ENCODE measurements around the gene SEPTIN2. TPM values are rescaled to one million over a fixed set of nuclear protein-coding genes. Genes with fewer than 3 reads are reported as not detected.
A peak's percentile ranks its signal among the peaks of the same experiment; 100 is the strongest.

The SEPTIN2 gene
- total RNA-seq, 1 experiment from 2014 or later = 271 TPM

DNA sequence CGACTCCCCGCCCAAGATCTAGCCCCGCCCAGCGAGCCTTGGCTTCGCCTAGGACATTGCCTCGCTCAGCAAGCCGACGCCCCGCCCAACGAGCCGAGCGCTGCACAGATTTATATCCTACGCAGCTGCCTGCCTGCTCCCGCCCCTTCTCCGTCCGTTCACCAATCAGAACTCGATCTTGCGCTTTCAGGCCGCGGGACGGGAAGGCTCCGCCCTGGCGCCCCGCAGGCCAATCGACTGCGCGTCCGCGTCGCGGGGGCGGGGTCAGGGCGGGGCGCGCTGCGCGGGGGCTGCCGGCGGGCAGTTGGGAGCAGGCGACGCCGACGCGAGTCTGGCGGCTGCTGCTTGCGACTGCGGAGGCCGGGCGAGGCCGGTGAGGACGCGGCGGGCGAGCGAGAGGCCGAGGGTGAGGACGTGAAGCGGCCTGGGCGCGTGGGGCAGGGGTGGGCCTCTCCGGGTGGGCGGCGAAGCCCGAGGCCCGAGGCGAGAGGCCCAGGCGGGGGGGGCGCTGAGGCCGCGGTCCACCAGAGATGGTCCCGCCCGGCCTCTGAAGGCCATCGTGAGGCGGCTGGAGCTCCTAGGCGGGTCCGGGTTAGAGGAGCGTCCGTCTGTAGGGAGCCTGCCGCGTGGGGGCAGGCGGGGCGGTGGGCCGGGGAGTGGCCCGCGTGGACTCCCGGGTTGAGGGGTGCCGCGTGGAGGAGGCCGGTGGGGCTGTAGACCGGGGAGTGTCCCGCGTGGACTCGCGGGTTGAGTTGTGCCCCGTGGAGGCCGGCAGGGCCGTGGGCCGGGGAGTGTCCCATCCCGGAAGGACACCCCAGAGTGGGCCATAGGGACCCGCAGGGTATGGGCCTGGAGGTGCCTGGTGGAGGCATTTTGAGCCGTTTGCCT lies 40.5 kb downstream of the SEPTIN2 start, which contains the start of gene FARP2:
TSS of gene FARP2 (plus strand) at position 303 of the 888 bp plus-strand sequence. CDS start 16,823 bp downstream, outside the sequence.
- H3K27me3 Mint-ChIP-seq (ENCODE audit: insufficient read depth, unreplicated experiment) = no peaks in the 10 kb centered on the region
- peak within 1 kb of the TSS; percentile 73 for H3K4me3 Mint-ChIP-seq (ENCODE audit: unreplicated experiment)
- peak; percentile 95 for DNase-seq (ENCODE audit: unreplicated experiment)
- POLR2A ChIA-PET = interaction anchor here (0.6 to 1.1 kb wide), 5 partner anchors 25 to 207 kb away, joined by 3 to 5 read pairs (median 4); partner anchors contain the start of gene PASK
- peak within 1 kb of the TSS; percentile 78 for H3K27ac Mint-ChIP-seq (ENCODE audit: low read depth, unreplicated experiment)
- no peaks in the 10 kb centered on the region for H3K9me3 Mint-ChIP-seq (ENCODE audit: unreplicated experiment)
- H3K4me1 Mint-ChIP-seq (ENCODE audit: insufficient read depth, unreplicated experiment) = peaks cover 34% of the 10 kb centered on the region
- TF ChIP-seq CTCF (IDR thresholded peaks at IDR 0.05; ENCODE audit: unreplicated experiment) = no peak
- intact Hi-C loops (cut with micrococcal nuclease) = loop anchor here (10.0 kb wide), 1 partner anchor 279 kb away; the partner anchor contains the start of genes ATG4B and THAP4
- BruUV-seq (replicated peaks) = no TSS peak
- peaks cover 34% of the 10 kb centered on the region for H3K36me3 Mint-ChIP-seq (ENCODE audit: insufficient read depth, unreplicated experiment)
- CTCF ChIA-PET = interaction anchor here (0.7 kb wide), 1 partner anchor 503 kb away, joined by 4 read pairs; no protein-coding TSS in a partner anchor

DNA sequence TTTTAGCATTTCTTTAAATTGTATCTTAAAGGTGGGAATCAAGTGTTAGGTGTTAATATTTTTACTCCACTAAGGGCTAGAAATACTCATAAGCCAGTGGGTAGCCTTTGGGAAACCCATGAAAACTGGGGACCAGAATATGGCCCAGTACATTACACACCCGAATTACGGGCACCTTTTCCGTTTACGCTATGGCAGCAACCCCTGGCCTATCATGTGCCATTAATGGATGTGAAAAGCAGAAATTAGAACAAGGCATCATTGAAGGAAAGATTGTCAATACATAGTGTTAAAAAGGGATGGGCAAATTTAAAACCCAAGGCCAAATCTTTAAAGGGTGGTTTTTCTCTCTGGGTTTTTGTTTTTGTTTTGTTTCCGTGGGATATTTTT lies 41.1 kb downstream of the SEPTIN2 start:
- ChIA-PET CTCF (no interaction called here), POLR2A (interaction anchor here (0.6 to 1.0 kb wide), 2 partner anchors 25 to 40 kb away, joined by 3 to 5 read pairs; no protein-coding TSS in a partner anchor)
- BruUV-seq (replicated peaks) = TSS peak; percentile 1
- peak overlapping the region; percentile 73 for H3K4me3 Mint-ChIP-seq (ENCODE audit: unreplicated experiment)
- TF ChIP-seq CTCF (IDR thresholded peaks at IDR 0.05; ENCODE audit: unreplicated experiment) = no peak
- no peaks in the 10 kb centered on the region for H3K9me3 Mint-ChIP-seq (ENCODE audit: unreplicated experiment)
- H3K4me1 Mint-ChIP-seq (ENCODE audit: insufficient read depth, unreplicated experiment) = peaks cover 34% of the 10 kb centered on the region
- H3K27ac Mint-ChIP-seq (ENCODE audit: low read depth, unreplicated experiment) = peak overlapping the region; percentile 78
- intact Hi-C loops (cut with micrococcal nuclease) = loop anchor here (10.0 kb wide), 1 partner anchor 278 kb away; the partner anchor contains the start of genes ATG4B and THAP4
- DNase-seq (ENCODE audit: unreplicated experiment) = no peak
- no peaks in the 10 kb centered on the region for H3K27me3 Mint-ChIP-seq (ENCODE audit: insufficient read depth, unreplicated experiment)
- peaks cover 28% of the 10 kb centered on the region for H3K36me3 Mint-ChIP-seq (ENCODE audit: insufficient read depth, unreplicated experiment)

DNA sequence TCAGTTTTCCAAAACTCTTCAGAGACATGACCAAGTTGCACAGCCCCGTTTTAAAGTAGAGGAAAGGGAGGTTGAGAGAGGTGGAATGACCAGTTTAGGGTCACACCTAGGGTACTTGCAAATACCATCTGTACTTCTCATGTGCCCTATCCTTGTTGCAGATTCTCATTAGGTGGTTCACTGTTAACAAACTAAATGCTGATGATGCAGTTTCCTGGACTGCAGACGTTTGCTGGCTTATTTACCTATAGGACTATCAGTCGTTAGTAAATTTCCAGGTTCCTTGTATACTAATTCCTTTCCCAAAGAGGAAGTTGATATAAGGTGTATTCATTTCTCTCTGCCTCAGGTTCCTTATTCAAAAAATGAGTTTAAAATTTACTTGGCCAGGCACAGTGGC lies 41.8 kb downstream of the SEPTIN2 start:
- DNase-seq (ENCODE audit: unreplicated experiment) = no peak
- ChIA-PET CTCF (interaction anchor here (0.9 kb wide), 1 partner anchor 34 kb away, joined by 3 read pairs; no protein-coding TSS in a partner anchor), POLR2A (interaction anchor here (1.2 to 1.6 kb wide), 2 partner anchors 34 to 43 kb away, joined by 5 to 8 read pairs; no protein-coding TSS in a partner anchor)
- no peak for TF ChIP-seq CTCF (IDR thresholded peaks at IDR 0.05; ENCODE audit: unreplicated experiment)
- Mint-ChIP-seq H3K4me1 (ENCODE audit: insufficient read depth, unreplicated experiment) (peaks cover 34% of the 10 kb centered on the region), H3K9me3 (ENCODE audit: unreplicated experiment) (no peaks in the 10 kb centered on the region), H3K4me3 (ENCODE audit: unreplicated experiment) (peak overlapping the region; percentile 73), H3K27ac (ENCODE audit: low read depth, unreplicated experiment) (peak overlapping the region; percentile 78), H3K36me3 (ENCODE audit: insufficient read depth, unreplicated experiment) (peaks cover 22% of the 10 kb centered on the region), H3K27me3 (ENCODE audit: insufficient read depth, unreplicated experiment) (no peaks in the 10 kb centered on the region)
- intact Hi-C loops (cut with micrococcal nuclease) = loop anchor here (10.0 kb wide), 1 partner anchor 277 kb away; the partner anchor contains the start of genes ATG4B and THAP4
- no TSS peak for BruUV-seq (replicated peaks)

DNA sequence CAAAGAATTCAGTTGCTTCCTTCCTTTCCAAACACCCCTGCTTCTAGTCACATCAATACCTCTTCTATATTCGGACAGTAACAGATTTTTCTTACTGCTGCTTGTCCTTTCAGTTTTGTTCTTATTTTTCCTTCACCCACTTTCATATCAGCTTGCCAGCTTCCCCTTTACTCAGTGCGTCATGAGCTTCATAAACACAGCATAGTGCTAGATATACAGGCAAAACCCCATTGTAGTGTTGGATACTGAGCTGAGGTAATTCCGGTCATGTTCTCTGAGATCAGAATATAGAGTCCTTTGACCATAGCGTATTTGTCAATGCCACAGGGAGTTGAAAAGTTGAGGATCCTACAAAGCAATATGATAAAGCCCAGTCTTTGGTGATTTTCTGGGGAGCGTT lies 42.7 kb downstream of the SEPTIN2 start:
- no peak overlapping the region for H3K27ac Mint-ChIP-seq (ENCODE audit: low read depth, unreplicated experiment)
- no TSS peak for BruUV-seq (replicated peaks)
- DNase-seq (ENCODE audit: unreplicated experiment) = no peak
- H3K36me3 Mint-ChIP-seq (ENCODE audit: insufficient read depth, unreplicated experiment) = peaks cover 14% of the 10 kb centered on the region
- ChIA-PET POLR2A (interaction anchor here (1.2 to 1.6 kb wide), 2 partner anchors 33 to 44 kb away, joined by 5 to 8 read pairs; no protein-coding TSS in a partner anchor), CTCF (interaction anchor here (0.7 to 0.9 kb wide), 2 partner anchors 33 to 63 kb away, joined by 3 read pairs; no protein-coding TSS in a partner anchor)
- intact Hi-C loops (cut with micrococcal nuclease) = loop anchor here (10.0 kb wide), 1 partner anchor 276 kb away; the partner anchor contains the start of genes ATG4B and THAP4
- no peak for TF ChIP-seq CTCF (IDR thresholded peaks at IDR 0.05; ENCODE audit: unreplicated experiment)
- H3K27me3 Mint-ChIP-seq (ENCODE audit: insufficient read depth, unreplicated experiment) = no peaks in the 10 kb centered on the region
- H3K4me1 Mint-ChIP-seq (ENCODE audit: insufficient read depth, unreplicated experiment) = peaks cover 34% of the 10 kb centered on the region
- no peaks in the 10 kb centered on the region for H3K9me3 Mint-ChIP-seq (ENCODE audit: unreplicated experiment)
- H3K4me3 Mint-ChIP-seq (ENCODE audit: unreplicated experiment) = no peak overlapping the region

Data from MCF 10A (cell line).